ENCODE measurements around the gene ASTE1.

Gene ASTE1

GRCh38 chr3:131007256-131007655 lies 19.4 kb downstream of the ASTE1 start:
- H3K4me1 ChIP-seq (ENCODE audit: control insufficient read depth, low read depth, low read length): no peaks in the 10 kb centered on the region
- H4K5ac ChIP-seq (ENCODE audit: low read length): no peak overlapping the region
- DNase-seq: no peak
- no peak overlapping the region for H3K4me3 ChIP-seq (ENCODE audit: low read length)
- H3K79me2 ChIP-seq (ENCODE audit: control insufficient read depth, insufficient read depth, low read length): no peaks in the 10 kb centered on the region
- H3K27me3 ChIP-seq (ENCODE audit: insufficient read depth, low read length, poor library complexity): no peaks in the 10 kb centered on the region
- H2AK5ac ChIP-seq (ENCODE audit: low read length): no peak overlapping the region
- H2BK15ac ChIP-seq (replicated peaks; ENCODE audit: low read depth): no peak overlapping the region
- no peak overlapping the region for H3K23ac ChIP-seq (ENCODE audit: low read length)
- no peak overlapping the region for H2BK5ac ChIP-seq (ENCODE audit: low read length)
- no peak overlapping the region for H3K4me2 ChIP-seq (ENCODE audit: low read length)
- no peak overlapping the region for H3K56ac ChIP-seq (ENCODE audit: low read length)
- no peak overlapping the region for H2BK120ac ChIP-seq (ENCODE audit: low read depth, low read length)
- H3K9ac ChIP-seq (ENCODE audit: low read length): no peak overlapping the region
- H3K4ac ChIP-seq (ENCODE audit: low read depth, low read length): no peak overlapping the region
- no peak overlapping the region for H3K27ac ChIP-seq (ENCODE audit: low read depth, low read length)
- H4K8ac ChIP-seq (ENCODE audit: low read depth, low read length): no peak overlapping the region
- no peak overlapping the region for H3K18ac ChIP-seq (ENCODE audit: low read length)
- no CpG with 5 or more reads among the region's 2 CpGs for WGBS (ENCODE audit: extremely low coverage, insufficient coverage, low lambda C conversion rate)
- H3K36me3 ChIP-seq (ENCODE audit: control insufficient read depth, insufficient read depth, low read length): peaks cover 3% of the 10 kb centered on the region
- H3K79me1 ChIP-seq (ENCODE audit: low read length): no peaks in the 10 kb centered on the region

- Histone ChIP-seq H3K79me1 (ENCODE audit: low read length) (no peaks in the 10 kb centered on the region), H3K27ac (ENCODE audit: low read depth, low read length) (no peak overlapping the region), H3K27me3 (ENCODE audit: insufficient read depth, low read length, poor library complexity) (no peaks in the 10 kb centered on the region), H3K18ac (ENCODE audit: low read length) (no peak overlapping the region), H3K56ac (ENCODE audit: low read length) (no peak overlapping the region), H3K4me2 (ENCODE audit: low read length) (no peak overlapping the region), H2AK5ac (ENCODE audit: low read length) (no peak overlapping the region), H3K79me2 (ENCODE audit: control insufficient read depth, insufficient read depth, low read length) (no peaks in the 10 kb centered on the region), H3K4me3 (ENCODE audit: low read length) (no peak overlapping the region), H4K8ac (ENCODE audit: low read depth, low read length) (no peak overlapping the region), H3K4ac (ENCODE audit: low read depth, low read length) (no peak overlapping the region), H3K9ac (ENCODE audit: low read length) (no peak overlapping the region), H4K5ac (ENCODE audit: low read length) (no peak overlapping the region), H2BK120ac (ENCODE audit: low read depth, low read length) (no peak overlapping the region), H3K36me3 (ENCODE audit: control insufficient read depth, insufficient read depth, low read length) (no peaks in the 10 kb centered on the region), H2BK5ac (ENCODE audit: low read length) (no peak overlapping the region), H2BK15ac (replicated peaks; ENCODE audit: low read depth) (no peak overlapping the region), H3K23ac (ENCODE audit: low read length) (no peak overlapping the region), H3K4me1 (ENCODE audit: control insufficient read depth, low read depth, low read length) (no peaks in the 10 kb centered on the region)
- 100% methylated on average over 1 of the region's 1 CpG for WGBS (ENCODE audit: extremely low coverage, insufficient coverage, low lambda C conversion rate)
- DNase-seq: no peak
These were observed 22.0 kb downstream of the ASTE1 start for GRCh38 chr3:131004603-131005002.

GRCh38 chr3:131001071-131001470 lies 25.6 kb downstream of the ASTE1 start:
- H3K23ac ChIP-seq (ENCODE audit: low read length): no peak overlapping the region
- no peak overlapping the region for H2AK5ac ChIP-seq (ENCODE audit: low read length)
- H3K9ac ChIP-seq (ENCODE audit: low read length): no peak overlapping the region
- H3K4ac ChIP-seq (ENCODE audit: low read depth, low read length): no peak overlapping the region
- H3K4me2 ChIP-seq (ENCODE audit: low read length): no peak overlapping the region
- no peak overlapping the region for H2BK5ac ChIP-seq (ENCODE audit: low read length)
- no peak for DNase-seq
- H3K4me1 ChIP-seq (ENCODE audit: control insufficient read depth, low read depth, low read length): no peaks in the 10 kb centered on the region
- H2BK120ac ChIP-seq (ENCODE audit: low read depth, low read length): no peak overlapping the region
- H3K4me3 ChIP-seq (ENCODE audit: low read length): no peak overlapping the region
- H4K8ac ChIP-seq (ENCODE audit: low read depth, low read length): no peak overlapping the region
- no peak overlapping the region for H4K5ac ChIP-seq (ENCODE audit: low read length)
- no peaks in the 10 kb centered on the region for H3K27me3 ChIP-seq (ENCODE audit: insufficient read depth, low read length, poor library complexity)
- no peak overlapping the region for H3K27ac ChIP-seq (ENCODE audit: low read depth, low read length)
- WGBS (ENCODE audit: extremely low coverage, insufficient coverage, low lambda C conversion rate): no CpG with 5 or more reads among the region's 1 CpG
- no peak overlapping the region for H3K18ac ChIP-seq (ENCODE audit: low read length)
- no peaks in the 10 kb centered on the region for H3K79me1 ChIP-seq (ENCODE audit: low read length)
- no peaks in the 10 kb centered on the region for H3K36me3 ChIP-seq (ENCODE audit: control insufficient read depth, insufficient read depth, low read length)
- H3K79me2 ChIP-seq (ENCODE audit: control insufficient read depth, insufficient read depth, low read length): no peaks in the 10 kb centered on the region
- H3K56ac ChIP-seq (ENCODE audit: low read length): no peak overlapping the region
- no peak overlapping the region for H2BK15ac ChIP-seq (replicated peaks; ENCODE audit: low read depth)

- Histone ChIP-seq H3K79me2 (ENCODE audit: control insufficient read depth, insufficient read depth, low read length) (no peaks in the 10 kb centered on the region), H3K36me3 (ENCODE audit: control insufficient read depth, insufficient read depth, low read length) (peaks cover 2% of the 10 kb centered on the region), H3K4me2 (ENCODE audit: low read length) (no peak overlapping the region), H3K23ac (ENCODE audit: low read length) (no peak overlapping the region), H2BK15ac (replicated peaks; ENCODE audit: low read depth) (no peak overlapping the region), H3K4me3 (ENCODE audit: low read length) (no peak overlapping the region), H3K4ac (ENCODE audit: low read depth, low read length) (no peak overlapping the region), H3K27me3 (ENCODE audit: insufficient read depth, low read length, poor library complexity) (no peaks in the 10 kb centered on the region), H3K18ac (ENCODE audit: low read length) (no peak overlapping the region), H3K27ac (ENCODE audit: low read depth, low read length) (no peak overlapping the region), H4K8ac (ENCODE audit: low read depth, low read length) (no peak overlapping the region), H3K56ac (ENCODE audit: low read length) (no peak overlapping the region), H2BK120ac (ENCODE audit: low read depth, low read length) (no peak overlapping the region), H3K79me1 (ENCODE audit: low read length) (no peaks in the 10 kb centered on the region), H3K4me1 (ENCODE audit: control insufficient read depth, low read depth, low read length) (no peaks in the 10 kb centered on the region), H2AK5ac (ENCODE audit: low read length) (no peak overlapping the region), H4K5ac (ENCODE audit: low read length) (no peak overlapping the region), H3K9ac (ENCODE audit: low read length) (no peak overlapping the region), H2BK5ac (ENCODE audit: low read length) (no peak overlapping the region)
- DNase-seq: no peak
- WGBS (ENCODE audit: extremely low coverage, insufficient coverage, low lambda C conversion rate): 100% methylated on average over 1 of the region's 7 CpGs
These were observed 29.3 kb downstream of the ASTE1 start for GRCh38 chr3:130997289-130997688.

- no peak overlapping the region for H3K18ac ChIP-seq (ENCODE audit: low read length)
- H3K27ac ChIP-seq (ENCODE audit: low read depth, low read length): no peak overlapping the region
These were observed 34.3 kb downstream of the ASTE1 start for GRCh38 chr3:130992344-130992743.

GRCh38 chr3:130991126-130991525 lies 35.5 kb downstream of the ASTE1 start:
- Histone ChIP-seq H2BK120ac (ENCODE audit: low read depth, low read length) (no peak overlapping the region), H4K5ac (ENCODE audit: low read length) (no peak overlapping the region), H3K27ac (ENCODE audit: low read depth, low read length) (no peak overlapping the region), H2BK15ac (replicated peaks; ENCODE audit: low read depth) (no peak overlapping the region), H3K36me3 (ENCODE audit: control insufficient read depth, insufficient read depth, low read length) (peaks cover 2% of the 10 kb centered on the region), H3K18ac (ENCODE audit: low read length) (no peak overlapping the region), H3K23ac (ENCODE audit: low read length) (no peak overlapping the region), H3K56ac (ENCODE audit: low read length) (no peak overlapping the region), H3K9ac (ENCODE audit: low read length) (no peak overlapping the region), H3K79me2 (ENCODE audit: control insufficient read depth, insufficient read depth, low read length) (no peaks in the 10 kb centered on the region), H4K8ac (ENCODE audit: low read depth, low read length) (no peak overlapping the region), H3K79me1 (ENCODE audit: low read length) (no peaks in the 10 kb centered on the region), H2AK5ac (ENCODE audit: low read length) (no peak overlapping the region), H3K4me1 (ENCODE audit: control insufficient read depth, low read depth, low read length) (no peaks in the 10 kb centered on the region), H3K4ac (ENCODE audit: low read depth, low read length) (no peak overlapping the region), H3K4me3 (ENCODE audit: low read length) (no peak overlapping the region), H2BK5ac (ENCODE audit: low read length) (no peak overlapping the region), H3K4me2 (ENCODE audit: low read length) (no peak overlapping the region), H3K27me3 (ENCODE audit: insufficient read depth, low read length, poor library complexity) (no peaks in the 10 kb centered on the region)
- no peak for DNase-seq
- no CpG with 5 or more reads among the region's 5 CpGs for WGBS (ENCODE audit: extremely low coverage, insufficient coverage, low lambda C conversion rate)

More at GRCh38 chr3:130992344-130992743, 34.3 kb downstream of the ASTE1 start:
- Histone ChIP-seq H3K4me3 (ENCODE audit: low read length) (no peak overlapping the region), H3K9ac (ENCODE audit: low read length) (no peak overlapping the region), H3K4me2 (ENCODE audit: low read length) (no peak overlapping the region), H2BK5ac (ENCODE audit: low read length) (no peak overlapping the region), H3K56ac (ENCODE audit: low read length) (no peak overlapping the region), H3K27me3 (ENCODE audit: insufficient read depth, low read length, poor library complexity) (no peaks in the 10 kb centered on the region), H4K8ac (ENCODE audit: low read depth, low read length) (no peak overlapping the region), H2BK120ac (ENCODE audit: low read depth, low read length) (no peak overlapping the region), H3K23ac (ENCODE audit: low read length) (no peak overlapping the region), H3K4me1 (ENCODE audit: control insufficient read depth, low read depth, low read length) (no peaks in the 10 kb centered on the region), H3K79me2 (ENCODE audit: control insufficient read depth, insufficient read depth, low read length) (no peaks in the 10 kb centered on the region), H3K36me3 (ENCODE audit: control insufficient read depth, insufficient read depth, low read length) (peaks cover 2% of the 10 kb centered on the region), H2AK5ac (ENCODE audit: low read length) (no peak overlapping the region), H2BK15ac (replicated peaks; ENCODE audit: low read depth) (no peak overlapping the region), H3K4ac (ENCODE audit: low read depth, low read length) (no peak overlapping the region), H4K5ac (ENCODE audit: low read length) (no peak overlapping the region), H3K79me1 (ENCODE audit: low read length) (no peaks in the 10 kb centered on the region)
- no peak for DNase-seq
- 100% methylated on average over 1 of the region's 3 CpGs for WGBS (ENCODE audit: extremely low coverage, insufficient coverage, low lambda C conversion rate)
